NCI-H345 (cell line): ENCODE data around the gene GLI3.
"Not testable (repeated sequence)": the region's sequence is repeated elsewhere in the genome, so short reads cannot be mapped to it uniquely, and the experiment has no call there.

Source experiments
- DNase-seq: peaks from one replicate; lab custom pipeline; 2025; lab: John Stamatoyannopoulos, UW

Gene GLI3

DNA sequence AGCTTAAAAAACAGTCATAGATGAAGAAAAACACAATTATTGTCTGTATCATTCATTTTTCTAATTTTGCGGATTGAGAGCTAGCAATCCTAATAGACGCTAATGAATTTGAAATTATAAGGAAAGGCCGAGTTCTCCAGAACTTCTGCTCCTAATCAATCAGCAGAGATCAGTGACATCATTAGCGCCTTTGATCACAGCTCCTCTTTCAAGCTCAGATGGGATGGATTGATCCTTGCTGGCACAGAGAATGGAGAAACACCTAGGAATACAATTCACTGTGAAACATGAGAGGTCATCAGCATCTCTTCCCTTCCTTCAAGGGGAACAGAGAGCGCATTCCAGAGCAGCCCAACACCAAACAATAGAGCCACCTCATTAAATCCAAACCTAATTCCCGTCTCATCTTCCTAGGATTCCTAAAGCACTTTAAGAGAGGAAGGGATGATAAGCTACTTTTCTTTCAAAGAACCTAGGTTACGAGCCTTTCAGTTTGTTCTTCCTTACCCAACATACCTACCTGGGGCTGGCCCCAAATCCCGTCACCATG, 24.4 kb downstream of the GLI3 start:
- DNase-seq = no peak

DNA sequence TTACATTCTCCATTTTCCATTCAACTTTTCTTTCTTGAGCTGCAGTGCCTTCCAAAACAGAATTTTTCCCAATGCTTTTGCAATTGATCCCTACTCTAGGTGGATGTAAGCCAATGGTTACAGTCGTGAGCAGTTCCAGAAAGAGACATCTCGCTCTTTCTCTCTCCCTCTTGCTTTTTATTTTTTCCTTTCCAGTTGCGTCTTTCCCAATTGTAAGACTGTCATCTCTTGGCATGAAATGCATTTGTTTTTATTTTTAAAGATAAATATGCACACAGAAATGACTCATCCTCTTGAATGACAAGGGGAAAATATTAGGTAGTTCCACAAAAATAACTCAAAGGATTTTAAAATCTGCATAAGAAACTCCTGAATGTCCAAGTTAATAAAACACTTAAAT, 25.1 kb downstream of the GLI3 start:
- DNase-seq = no peak

DNA sequence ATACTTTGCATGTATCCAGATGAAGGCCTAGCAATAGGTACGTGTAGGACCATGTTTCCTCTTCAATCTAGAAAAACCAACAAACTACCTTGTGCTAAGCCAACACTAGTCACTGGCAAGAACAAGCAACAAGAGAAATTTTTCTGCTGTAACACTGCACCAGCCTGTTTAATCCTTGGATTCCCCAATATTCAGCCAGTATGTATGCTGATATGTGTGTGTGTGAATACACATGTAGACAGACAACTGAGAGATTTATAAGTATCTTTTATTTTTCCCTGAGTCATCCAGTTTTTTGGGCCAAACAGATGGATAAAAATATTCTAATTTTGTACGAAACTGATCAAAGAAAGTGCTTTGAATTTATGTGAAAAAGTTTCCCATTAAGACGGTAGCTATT, 26.2 kb downstream of the GLI3 start:
- no peak for DNase-seq

DNA sequence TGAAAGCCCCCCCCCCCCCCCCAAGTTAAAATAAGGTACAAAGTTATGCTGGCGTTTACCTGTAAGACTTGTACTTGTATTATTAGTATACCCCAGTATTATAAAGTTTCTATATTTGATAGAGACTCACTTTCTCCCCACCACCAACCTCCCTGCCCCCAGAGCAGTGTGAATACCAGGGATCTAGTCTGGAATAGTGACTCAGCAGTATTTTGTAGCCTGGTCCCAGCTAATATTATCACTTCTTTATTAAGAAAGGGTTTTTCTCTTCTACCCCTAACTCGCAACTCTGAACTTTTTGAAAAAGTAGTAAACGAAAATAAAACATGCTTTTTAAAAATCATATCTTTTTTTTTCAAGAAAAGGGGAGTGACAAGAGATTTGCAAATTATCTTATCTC, 26.7 kb downstream of the GLI3 start:
- no peak for DNase-seq

DNA sequence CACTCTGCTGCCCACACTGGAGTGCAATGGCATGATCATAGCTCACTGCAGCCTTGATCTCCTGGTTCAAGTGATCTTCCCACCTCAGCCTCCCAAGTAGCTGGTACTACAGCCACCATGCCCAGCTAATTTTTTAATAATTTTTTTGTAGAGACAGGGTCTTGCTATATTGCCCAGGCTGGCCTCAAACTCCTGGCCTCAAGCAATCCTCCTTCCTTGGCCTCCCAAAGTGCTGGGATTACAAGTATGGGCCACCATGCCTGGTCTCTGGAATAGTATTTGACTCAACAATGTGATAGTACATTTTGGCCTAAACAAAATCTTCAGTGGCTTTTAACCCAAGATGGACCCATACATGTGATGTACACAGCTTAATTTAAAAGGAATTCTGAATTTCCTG, 27.9 kb downstream of the GLI3 start:
- not testable (repeated sequence) for DNase-seq

DNA sequence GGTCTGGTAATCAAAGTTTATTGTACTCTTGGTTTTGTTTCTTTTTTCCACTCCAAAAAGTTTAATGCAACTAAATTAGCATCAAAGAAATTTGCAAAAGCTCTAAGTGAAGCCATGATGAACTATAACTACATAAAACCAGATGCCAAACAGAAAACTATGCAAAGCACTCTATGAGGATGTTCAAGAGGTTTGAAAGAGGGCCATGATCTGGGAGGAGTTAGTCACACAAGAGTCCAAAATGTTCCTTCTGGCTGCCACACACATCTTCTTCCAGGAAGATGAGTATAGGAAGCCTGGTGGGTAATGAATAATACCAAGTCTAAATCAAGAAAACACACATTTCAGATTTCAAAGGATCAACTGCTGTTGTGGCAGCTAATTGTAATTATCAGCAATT, 28.4 kb downstream of the GLI3 start:
- DNase-seq = no peak

DNA sequence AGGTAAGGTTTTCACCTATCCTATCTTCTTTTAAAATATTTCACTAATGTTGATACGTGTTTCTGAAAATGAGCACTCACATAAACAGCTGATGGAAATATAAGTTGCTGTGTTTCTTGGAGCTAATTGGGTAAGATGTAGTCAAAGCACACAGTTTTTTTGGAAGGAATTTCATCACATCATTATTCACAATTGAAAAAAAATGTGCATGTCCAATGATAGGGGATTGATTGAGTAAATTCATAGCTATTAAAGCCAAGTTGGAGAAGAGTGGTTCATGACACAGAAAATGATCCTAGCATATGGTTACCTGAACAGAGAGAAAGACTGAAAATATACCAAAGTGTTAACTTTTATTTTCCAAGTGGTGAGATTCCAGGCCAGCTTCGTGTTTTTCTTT, 29.6 kb downstream of the GLI3 start:
- no peak for DNase-seq

DNA sequence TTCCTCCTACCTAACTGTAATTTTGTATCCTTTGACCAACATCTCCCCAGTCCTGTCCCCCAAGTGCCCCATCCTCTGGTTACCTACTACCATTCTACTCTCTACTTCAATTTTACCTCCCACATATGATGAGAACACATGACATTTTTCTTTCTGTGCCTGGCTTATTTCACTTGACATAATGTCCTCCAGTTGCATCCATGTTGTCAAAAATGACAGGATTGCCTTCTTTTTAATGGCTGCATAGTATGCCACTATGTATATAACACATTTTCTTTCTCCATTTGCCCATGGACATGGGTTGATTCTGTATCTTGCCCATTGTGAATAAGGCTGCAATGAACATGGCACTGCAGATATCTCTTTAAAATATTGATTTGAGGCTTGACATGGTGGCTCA, 33.7 kb downstream of the GLI3 start:
- DNase-seq = no peak

DNA sequence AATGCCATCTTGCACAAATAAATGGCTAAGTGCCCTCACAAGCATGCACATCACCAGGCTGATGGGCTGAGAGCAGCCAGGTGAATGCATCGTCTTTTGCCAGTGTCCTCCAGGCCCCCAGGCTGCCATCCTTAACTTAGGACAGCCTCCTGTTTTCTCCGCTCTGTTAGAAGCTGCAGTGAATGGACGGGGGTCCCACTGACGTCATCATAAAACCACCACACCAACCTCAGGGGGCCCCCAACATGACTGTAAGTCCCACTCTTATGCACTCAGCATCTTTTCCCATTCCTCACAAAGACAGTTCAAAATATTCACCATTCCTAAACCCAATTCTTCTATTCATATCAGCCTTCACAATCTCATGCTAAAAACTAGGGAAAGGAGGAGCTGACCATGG, 34.4 kb downstream of the GLI3 start:
- DNase-seq = no peak

DNA sequence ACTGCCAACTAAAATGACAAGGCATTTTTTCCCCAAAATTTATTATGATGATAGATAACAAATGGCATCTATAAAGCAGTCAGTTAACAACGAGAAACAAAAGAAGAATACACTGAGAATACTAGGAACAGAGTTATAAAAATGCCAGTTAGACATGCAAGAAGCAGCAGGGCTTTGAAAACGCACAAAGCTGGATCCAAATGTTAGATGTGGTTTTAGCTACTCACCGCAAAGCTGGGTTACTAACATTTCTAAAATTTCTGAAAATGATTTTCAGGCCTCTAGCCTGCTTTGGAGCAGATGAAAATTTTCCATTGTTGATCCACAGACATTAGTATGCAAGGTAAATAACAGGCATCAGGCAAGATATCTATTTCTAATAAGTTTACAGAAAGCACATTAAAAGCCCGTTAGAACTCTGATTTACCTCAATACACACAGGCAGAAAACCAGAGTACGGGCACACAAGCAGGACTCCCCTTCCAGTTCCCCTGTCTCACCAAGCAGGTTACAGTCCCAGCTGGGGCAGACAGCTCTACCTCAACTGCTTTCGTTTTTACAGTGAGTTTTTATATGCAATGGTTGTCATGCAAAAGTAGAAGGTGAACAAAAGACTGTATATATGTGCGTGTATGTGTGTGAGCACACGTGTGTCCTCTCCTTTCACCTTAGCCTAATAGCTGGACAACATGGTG, 37.9 kb downstream of the GLI3 start:
- DNase-seq = no peak

DNA sequence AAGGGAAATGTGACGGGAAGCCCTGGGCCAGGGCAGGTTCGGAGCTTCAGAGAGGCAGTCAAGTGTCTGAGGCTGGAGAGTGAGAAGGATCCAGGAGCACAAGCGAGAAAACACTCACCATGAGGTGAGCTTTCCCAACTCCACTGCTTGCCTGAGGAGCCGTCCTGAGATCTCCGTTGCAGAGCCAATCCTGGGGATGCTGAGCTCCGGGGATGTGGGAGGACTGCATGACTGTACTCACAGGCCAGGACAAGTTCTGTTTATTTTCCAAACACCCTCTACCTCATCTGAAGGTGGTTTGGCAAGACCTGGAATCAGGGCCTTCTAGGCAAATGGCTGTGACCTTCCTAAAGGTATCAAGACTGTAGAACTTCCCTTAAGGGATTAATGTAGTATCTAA, 38.7 kb downstream of the GLI3 start:
- no peak for DNase-seq

DNA sequence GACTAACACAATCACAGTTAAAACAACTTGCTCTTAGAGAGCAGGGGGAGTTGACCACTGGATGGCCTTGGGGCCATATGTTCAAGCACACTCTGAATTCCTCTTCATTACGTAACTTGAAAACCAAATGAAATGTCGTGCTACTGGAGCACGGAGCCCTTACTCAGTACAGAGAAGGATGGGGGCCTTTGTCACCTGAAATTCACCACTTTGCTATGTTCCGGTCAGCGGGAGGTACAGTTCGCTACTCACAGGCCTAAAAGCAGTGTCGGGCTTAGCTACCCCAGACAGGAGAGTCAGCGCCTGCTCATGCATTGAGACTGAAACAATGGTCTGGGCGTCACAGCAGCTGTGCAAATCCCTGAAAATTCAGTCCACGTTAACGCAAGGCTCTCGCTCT, 39.6 kb downstream of the GLI3 start:
- no peak for DNase-seq

DNA sequence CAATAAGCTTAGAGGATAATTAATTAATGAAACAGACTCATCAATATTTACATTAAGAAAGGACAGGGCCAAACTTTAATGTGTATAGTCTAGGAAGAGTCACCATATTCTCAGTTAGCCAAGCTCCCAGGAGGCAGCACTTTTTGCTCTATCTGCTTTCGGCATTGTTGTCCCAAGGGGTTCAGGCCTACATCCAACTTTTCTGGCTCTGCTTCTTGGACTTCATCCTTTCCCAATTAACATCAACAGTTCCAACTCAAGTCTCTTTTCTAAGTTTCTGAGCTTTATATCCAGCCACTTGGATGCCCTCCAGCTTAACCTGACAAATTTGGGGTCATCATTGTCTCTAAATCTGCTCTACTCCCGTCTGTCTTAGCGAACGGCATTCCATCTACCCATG, 42.8 kb downstream of the GLI3 start:
- no peak for DNase-seq

DNA sequence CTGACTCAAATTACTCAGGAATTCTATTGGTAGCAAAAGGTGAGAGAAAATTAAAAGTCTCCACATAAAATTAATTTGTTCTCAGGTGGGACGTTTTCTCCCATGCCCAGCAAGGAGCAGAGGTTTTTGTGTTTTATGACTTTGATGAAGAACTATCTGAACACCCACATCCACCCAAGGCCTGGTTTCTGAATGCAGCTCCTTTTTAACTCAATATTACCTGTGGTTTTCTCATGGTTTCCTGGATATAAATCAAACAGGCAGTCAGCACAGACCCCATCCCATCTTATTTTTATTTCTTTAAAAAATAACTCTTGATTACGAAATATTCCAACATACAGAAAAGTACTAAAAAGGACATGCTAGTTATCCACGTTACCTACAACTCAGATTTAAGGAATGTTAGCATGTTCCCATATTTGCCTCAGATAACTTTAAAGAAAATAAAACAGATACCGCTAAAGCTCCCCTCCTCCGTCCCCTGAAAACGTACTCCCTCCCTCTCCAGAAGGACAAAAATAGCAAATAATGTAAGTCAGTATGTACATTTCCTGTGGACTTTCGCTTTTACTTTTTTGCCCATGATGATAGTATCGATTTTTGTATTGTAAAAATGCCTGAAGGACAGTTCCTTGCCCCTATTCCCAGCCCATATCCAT, 43.4 kb downstream of the GLI3 start:
- DNase-seq = no peak

DNA sequence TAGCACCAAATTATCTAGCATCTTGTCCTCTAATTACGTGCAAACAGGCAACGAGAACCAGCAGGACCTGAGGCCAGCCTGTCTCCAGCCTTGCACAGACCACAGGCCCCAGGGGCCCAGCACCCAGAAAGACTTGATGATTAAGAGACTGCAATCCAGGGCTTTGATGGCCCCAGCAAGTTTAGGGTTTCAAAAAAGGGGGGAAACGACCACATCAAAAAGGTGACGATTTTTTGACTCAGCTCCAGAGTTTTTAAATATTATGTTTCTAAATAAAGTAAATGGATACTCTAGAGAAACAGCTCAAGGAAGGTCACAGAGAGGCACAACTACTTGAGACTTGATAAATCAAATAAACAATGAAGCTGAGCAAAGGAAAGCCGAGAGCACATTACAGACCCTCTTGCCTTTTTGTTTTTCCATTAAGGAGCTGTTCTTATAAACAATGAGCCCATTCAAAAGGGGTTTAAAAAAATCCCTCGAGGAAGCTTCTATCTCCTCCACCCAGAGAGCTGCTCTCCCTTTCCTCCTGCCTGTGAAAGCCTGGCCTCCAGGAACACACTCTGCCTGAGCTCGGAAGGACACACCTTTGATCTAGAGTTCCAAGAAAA, 44.1 kb downstream of the GLI3 start:
- DNase-seq = no peak

DNA sequence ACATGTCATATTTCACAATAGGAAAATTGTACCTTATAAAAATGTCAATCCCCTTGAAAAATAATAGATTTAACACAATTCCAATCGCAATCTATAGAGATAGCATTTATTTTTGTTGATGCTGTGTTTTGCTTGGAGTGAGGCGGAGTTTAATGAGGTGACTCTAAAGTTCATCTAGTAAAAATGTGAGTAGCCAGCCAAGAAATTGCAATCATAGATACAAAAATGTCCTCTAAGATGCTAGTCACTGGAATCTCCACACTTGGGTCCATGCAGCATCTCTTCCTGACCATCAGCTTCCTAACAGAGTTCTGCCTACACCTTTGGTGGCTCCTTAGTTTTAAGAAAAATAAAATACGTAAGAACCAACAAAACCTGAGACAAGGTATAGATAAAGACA, 44.9 kb downstream of the GLI3 start:
- DNase-seq = no peak

DNA sequence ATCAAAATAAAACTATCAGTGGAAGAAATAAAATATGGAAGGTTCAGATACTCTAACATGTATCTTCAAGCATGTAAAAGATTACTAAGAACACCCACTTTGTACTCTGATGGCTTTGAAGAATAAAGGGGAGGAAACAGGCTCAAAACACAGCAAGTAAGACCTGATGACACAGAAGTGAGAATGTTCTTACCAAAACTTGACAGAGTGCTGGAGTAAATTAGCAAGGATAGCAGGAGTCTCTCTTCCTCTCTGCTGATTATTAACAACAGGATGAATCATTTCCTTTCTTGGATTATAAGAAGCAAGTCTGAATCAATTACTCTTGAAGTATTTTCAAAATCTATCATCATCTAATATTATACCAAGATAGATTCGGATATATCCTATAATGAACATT, 47.5 kb downstream of the GLI3 start:
- DNase-seq = no peak

DNA sequence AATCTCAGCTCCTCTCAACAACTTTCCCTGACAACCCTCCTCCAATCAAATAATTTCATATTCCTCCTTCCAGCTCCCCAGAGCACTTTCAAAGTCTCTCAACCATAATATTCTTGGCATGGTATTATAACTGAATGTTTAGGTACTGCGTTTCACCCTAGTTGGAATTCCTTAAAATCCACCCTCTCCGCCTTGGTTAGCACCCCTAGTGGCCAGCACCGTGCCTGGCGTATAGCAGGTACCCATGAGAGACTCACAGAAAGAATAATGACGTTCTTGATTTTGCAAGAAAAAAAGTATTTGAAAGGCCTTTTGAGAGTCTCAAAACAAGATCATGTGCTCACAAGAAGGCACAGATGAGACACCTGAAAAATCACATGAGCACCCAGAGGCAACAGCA, 50.9 kb downstream of the GLI3 start:
- DNase-seq = no peak

DNA sequence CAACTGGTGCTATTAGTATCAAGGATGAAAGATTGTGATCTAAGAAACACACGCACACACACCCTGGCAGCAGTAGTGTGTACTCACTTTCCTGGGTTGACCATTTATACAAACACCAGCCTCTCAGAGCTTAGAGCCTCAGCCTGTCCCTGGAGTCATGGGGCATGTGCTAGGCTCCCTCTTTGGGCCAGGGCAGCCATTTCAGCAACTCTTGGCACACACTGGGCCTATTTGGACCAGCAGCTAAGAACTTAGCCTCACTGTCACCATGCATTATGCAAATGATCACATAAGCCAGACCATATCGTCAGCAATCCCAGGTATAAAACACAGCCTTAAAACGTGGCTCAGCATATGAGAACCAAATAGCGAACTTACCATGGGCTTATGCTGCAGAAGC, 51.3 kb downstream of the GLI3 start:
- DNase-seq = no peak

DNA sequence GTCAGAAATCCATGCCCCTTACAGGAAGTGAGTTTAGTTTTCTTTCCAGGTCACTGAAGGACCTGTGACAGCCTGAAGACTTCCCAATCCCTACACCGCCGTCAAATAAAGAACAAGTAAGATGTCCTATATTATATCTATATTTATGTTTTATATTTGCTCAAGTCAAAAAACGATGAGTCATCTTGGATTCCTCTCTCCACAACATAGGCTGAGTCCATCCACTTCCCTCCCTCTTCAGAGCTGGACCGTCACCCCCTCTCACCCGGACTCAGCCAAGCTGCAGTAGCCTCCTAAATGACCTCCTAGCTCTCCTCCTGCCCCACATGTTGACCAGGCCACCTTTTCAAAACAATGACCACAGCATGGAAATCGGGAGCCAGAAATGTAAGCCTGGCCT, 53.5 kb downstream of the GLI3 start:
- DNase-seq = no peak

DNA sequence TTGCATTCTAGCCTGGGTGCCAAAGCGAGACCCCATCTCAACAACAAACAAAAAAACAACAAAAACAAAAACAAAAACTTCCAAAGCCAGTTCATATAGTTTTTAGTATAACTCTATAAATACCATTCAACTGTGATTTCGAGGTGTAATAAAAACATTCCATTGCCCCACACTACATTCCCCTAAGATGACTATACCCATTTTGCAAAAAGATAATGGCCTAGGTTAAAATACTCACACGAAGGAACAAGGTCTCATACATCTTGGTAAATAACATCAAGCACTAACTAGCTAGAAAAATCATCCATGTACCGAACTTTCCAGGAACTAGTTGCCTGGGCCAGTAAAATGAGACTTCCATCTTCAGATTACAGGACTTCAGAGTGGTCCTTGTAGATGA, 55.4 kb downstream of the GLI3 start:
- no peak for DNase-seq

DNA sequence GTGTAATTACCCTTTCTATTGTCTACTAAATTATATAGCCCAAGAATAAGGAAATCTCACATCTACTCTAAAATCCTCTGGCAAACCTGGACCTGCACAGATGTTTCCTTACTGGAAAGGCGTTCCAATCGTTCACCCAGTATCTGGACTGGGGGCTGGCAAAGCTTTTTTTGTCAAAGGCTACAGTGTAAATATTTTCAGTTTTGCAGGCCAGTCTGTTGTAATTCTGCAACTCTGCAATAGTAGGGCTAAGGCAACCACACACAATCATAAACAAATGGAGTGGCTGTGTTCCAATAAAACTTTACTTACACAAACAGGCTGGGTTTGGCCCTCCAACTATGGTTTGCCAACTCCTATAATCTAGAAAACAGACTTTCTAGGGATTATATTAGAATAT, 56.2 kb downstream of the GLI3 start:
- no peak for DNase-seq

DNA sequence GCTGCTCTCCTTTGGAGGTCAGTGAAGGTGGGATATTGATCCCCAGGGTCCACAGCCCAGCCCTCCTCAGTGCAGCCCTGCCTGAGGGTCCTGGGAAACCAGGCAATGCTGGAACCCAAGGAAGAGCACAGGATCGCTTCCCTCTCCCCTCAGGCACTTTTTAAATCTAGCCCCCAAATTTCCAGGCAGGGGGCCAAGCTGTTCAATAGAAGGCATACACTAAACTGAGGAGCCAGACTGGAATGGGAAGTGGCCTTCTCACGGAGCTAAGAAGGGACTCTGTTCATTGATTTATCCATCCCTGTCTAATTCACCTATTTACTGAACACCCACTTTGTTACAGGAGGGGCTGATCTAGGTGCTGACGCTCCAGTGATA, 60.3 kb downstream of the GLI3 start:
- DNase-seq = no peak
